ENCODE data around the gene PRMT3. TPM values are rescaled to one million over a fixed set of nuclear protein-coding genes. Genes with fewer than 3 reads are reported as not detected.
"Not testable (repeated sequence)": the region's sequence is repeated elsewhere in the genome, so short reads cannot be mapped to it uniquely, and the experiment has no call there.

The PRMT3 gene
- total and polyA plus RNA-seq, 7 donors, result 6.3 to 23.2 (median 17.2) TPM

DNA sequence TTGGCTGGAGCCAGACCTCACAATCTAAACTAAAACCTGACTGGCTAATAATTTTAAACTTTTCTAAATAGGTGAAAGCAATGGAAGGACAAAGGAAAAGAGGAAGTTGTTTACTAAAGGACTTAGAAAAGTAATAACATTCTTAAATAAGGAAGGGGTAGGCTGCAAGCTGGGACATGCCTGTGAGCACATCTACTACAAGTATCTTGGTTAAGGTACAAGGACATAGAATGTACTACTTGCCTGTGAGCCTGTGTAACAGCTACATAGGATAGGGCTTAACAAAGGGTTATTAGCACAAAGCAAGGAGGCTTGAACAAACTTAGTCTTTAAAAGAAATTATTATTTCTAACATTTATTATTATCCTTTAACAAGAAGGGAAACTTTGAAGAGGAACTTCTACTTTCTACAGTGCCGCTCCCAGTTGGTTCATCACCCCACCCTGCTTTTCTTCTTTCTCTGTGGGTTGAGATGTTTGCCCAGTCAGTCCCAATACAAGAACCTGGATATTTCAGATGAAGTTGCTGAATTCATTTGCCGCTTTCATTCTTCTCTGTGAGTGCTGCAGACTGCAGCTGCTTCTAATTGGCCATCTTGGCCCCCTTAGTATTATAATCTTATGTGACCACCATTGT lies 87.5 kb downstream of the PRMT3 start:
- DNase-seq (no peak), ATAC-seq (no peak)
- Histone ChIP-seq H3K4me1 (peaks cover 6% of the 10 kb centered on the region), H3K27me3 (ENCODE audit: insufficient read depth in 3 of 3, low read length in 2 of 3) (no peaks in the 10 kb centered on the region), H3K36me3 (ENCODE audit: insufficient read depth in 1 of 2, low read depth in 1 of 2) (peaks cover 2 to 4% of the 10 kb centered on the region in 2 donors), H3K27ac (no peak overlapping the region), H3K9me3 (peaks cover 4% of the 10 kb centered on the region), H3K4me3 (no peak overlapping the region)
- intact Hi-C loops (cut with DNase I), result no loop called here
- TF ChIP-seq CTCF (IDR thresholded peaks at IDR 0.05), result no peak
- 89 to 98% (median 96%) methylated on average over 2 of the region's 2 CpGs for WGBS, 3 donors

- TF ChIP-seq CTCF (IDR thresholded peaks at IDR 0.05), result no peak
- Histone ChIP-seq H3K27me3 (ENCODE audit: insufficient read depth in 3 of 3, low read length in 2 of 3) (no peaks in the 10 kb centered on the region), H3K9me3 (no peaks in the 10 kb centered on the region), H3K4me1 (peaks cover 6% of the 10 kb centered on the region), H3K27ac (no peak overlapping the region), H3K36me3 (ENCODE audit: insufficient read depth in 1 of 2, low read depth in 1 of 2) (peaks cover 0 to 4% of the 10 kb centered on the region in 2 donors), H3K4me3 (no peak overlapping the region)
- no peak for DNase-seq
- 80 to 88% (median 83%) methylated on average over 7 of the region's 7 CpGs for WGBS, 3 donors
- intact Hi-C loops (cut with DNase I), result no loop called here
- no peak for ATAC-seq
Measured at GRCh38 chr11:20477418-20478090, 90.0 kb downstream of the PRMT3 start.

- Histone ChIP-seq H3K36me3 (ENCODE audit: insufficient read depth in 1 of 2, low read depth in 1 of 2) (peaks cover 0 to 4% of the 10 kb centered on the region in 2 donors), H3K4me3 (no peak overlapping the region), H3K4me1 (peaks cover under 1% of the 10 kb centered on the region), H3K27ac (no peak overlapping the region), H3K9me3 (no peaks in the 10 kb centered on the region), H3K27me3 (ENCODE audit: insufficient read depth in 3 of 3, low read length in 2 of 3) (no peaks in the 10 kb centered on the region)
- intact Hi-C loops (cut with DNase I), result no loop called here
- DNase-seq (no peak), ATAC-seq (no peak)
- WGBS, 3 donors, result 97 to 98% (median 98%) methylated on average over 6 of the region's 6 CpGs
- TF ChIP-seq CTCF (IDR thresholded peaks at IDR 0.05), result no peak
Measured at GRCh38 chr11:20479513-20479912, 92.0 kb downstream of the PRMT3 start.

DNA sequence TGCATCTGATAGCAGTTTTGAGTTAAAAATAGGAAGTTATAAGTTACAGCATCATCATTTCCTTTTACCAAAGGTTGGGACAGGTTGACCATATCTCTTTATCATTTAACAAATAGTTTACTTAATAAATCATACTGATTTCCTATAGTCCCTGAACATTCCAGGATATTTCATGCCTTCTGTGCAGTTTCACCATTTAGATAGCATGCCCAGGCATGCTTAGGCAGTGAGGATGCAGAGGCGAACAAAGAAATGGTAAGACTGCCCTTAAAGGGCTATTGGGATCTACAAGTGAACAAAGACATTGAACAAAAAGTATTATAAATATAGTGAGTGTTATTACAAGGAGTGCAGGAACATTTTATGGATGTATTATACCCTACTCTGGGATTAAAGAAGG lies 96.4 kb downstream of the PRMT3 start:
- Histone ChIP-seq H3K4me3 (no peak overlapping the region), H3K36me3 (ENCODE audit: insufficient read depth in 1 of 2, low read depth in 1 of 2) (no peaks in the 10 kb centered on the region), H3K27ac (no peak overlapping the region), H3K4me1 (no peaks in the 10 kb centered on the region), H3K27me3 (ENCODE audit: insufficient read depth in 3 of 3, low read length in 2 of 3) (no peaks in the 10 kb centered on the region), H3K9me3 (no peaks in the 10 kb centered on the region)
- no peak for TF ChIP-seq CTCF (IDR thresholded peaks at IDR 0.05)
- no peak for DNase-seq
- intact Hi-C loops (cut with DNase I), result no loop called here
- ATAC-seq, result no peak
- WGBS, 3 donors, result 96 to 100% (median 97%) methylated on average over 1 of the region's 1 CpG

DNA sequence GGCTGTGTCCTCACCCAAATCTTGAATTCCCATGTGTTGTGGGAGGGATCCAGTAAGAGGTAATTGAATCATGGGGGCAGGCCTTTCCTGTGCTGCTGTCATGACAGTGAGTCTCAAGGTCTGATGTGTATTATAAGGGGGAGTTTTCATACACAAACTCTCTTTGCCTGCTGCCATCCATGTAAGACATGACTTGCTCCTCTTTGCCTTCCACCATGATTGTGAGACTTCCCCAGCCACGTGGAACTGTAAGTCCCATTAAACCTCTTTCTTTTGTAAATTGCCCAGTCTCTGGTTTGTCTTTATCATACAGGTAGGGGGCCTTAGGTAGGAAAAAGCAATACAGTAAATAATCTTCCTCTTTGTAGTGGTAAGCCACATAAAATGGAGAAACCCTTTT lies 96.9 kb downstream of the PRMT3 start:
- H3K27ac ChIP-seq; DNase-seq; H3K27me3 ChIP-seq (ENCODE audit: insufficient read depth in 3 of 3, low read length in 2 of 3); H3K4me3 ChIP-seq; H3K4me1 ChIP-seq; H3K36me3 ChIP-seq (ENCODE audit: insufficient read depth in 1 of 2, low read depth in 1 of 2); H3K9me3 ChIP-seq; intact Hi-C loops (cut with DNase I); ATAC-seq: not testable (repeated sequence)
- 83 to 93% (median 89%) methylated on average over 1 of the region's 1 CpG for WGBS, 3 donors
